ENCODE measurements around the gene ELF5.

GRCh38 chr11:34530545-34531234 lies 17.1 kb upstream of the ELF5 start:
- TF ChIP-seq POLR2A (IDR thresholded peaks at IDR 0.05; ENCODE audit: low read depth, low read length), result no peak
- TF ChIP-seq CTCF (IDR thresholded peaks at IDR 0.05; ENCODE audit: extremely low read depth in 1 of 2, insufficient read depth in 1 of 2, low read depth in 1 of 2, low read length in 2 of 2), result no peak
- no peak for TF ChIP-seq MAX (IDR thresholded peaks at IDR 0.05; ENCODE audit: insufficient read depth, insufficient read length)
- TF ChIP-seq EZH2 (IDR thresholded peaks at IDR 0.05; ENCODE audit: borderline replicate concordance, low read depth, low read length, severe bottlenecking), result no peak
- no peak for TF ChIP-seq MYC (IDR thresholded peaks at IDR 0.05; ENCODE audit: low read depth, low read length)

All from endothelial cell of umbilical vein (primary cell).